CD4-positive, alpha-beta T cell treated with Interleukin-4 for 1 hour (primary cell): ENCODE measurements around the gene GGT1.
"Not testable (repeated sequence)": the region's sequence is repeated elsewhere in the genome, so short reads cannot be mapped to it uniquely, and the experiment has no call there.

Experiments
- DNase-seq, 2 donors: peaks; one replicate each; pipeline ENCODE4 v3.0.0-alpha.2; 2020 to 2022

The GGT1 gene

DNA sequence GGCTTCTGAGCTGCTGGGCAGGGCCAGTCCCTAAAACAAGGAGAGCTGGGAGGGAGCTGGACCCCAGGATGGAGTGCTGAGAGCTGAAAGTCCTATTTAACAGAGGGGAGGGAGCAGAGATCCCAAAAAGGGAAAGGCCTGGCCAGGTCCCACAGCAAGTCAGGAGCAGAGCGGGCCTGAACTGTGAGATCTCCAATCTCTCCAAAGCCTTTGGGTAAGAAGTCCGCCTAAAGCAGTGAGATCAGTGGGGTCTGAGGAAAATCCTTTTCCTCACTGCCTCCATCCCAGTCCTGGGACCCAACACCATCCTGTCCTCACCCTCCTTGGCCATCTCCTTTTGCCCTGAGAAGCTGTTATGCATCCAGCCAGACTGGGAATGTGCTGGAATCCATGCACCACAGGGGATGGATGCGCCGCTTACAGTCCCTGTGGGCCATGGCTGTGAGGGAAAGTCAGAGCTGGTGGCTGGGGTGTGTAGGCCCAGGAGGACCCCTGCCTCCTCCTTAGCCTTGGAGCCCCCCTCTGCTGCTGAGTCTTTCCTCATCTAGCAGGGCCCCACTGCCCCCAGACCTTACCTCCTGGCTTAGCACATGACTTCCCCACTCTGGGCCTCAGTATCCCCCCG, 18.7 kb upstream of the GGT1 start:
- DNase-seq: no peak

DNA sequence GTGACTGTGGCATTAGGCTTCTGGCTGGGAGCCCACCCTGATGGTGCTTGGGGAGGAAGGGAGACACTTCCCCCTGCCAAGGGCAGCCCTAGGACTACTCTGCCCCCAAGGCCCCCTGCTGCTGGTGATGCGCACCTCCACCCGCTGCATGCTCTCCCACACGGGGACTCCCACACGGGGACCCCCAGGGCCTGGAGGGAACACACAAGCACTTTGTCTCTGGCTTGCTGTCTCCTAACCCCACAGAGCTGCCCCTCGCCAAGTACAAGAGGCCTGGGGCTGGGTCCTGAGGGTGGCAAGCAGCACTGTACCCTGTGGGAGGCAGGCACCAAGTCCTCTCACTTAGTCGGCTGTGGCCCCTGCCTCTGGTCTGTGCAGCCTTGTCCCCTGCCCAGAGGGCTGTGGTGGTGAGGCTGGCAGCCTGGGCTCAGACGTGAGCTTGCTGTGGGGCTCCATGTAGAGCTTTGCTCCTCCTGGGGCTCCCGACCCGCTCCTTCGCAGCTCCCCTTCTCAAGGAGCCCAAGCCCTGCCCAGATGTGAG, 18.1 kb upstream of the GGT1 start:
- DNase-seq: no peak

DNA sequence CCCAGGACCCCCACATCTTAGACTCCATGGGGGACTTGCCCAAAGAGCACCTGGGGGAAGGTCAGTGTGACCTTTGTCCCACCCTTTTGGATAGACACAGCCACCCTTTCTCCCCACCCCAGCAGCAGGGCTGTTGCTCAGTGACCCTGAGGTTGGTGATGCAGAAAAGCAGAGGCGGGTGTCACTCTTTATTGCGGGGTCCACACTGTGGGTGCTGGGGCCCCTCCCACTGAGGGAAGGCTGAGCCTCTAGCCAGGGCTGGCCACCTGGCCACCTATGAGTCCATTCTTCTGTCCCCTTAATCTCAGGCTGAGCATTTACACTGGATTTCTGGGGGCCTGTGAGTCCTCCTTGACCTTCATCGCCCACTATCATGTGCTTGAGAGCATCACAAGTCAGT, 17.5 kb upstream of the GGT1 start:
- no peak for DNase-seq

DNA sequence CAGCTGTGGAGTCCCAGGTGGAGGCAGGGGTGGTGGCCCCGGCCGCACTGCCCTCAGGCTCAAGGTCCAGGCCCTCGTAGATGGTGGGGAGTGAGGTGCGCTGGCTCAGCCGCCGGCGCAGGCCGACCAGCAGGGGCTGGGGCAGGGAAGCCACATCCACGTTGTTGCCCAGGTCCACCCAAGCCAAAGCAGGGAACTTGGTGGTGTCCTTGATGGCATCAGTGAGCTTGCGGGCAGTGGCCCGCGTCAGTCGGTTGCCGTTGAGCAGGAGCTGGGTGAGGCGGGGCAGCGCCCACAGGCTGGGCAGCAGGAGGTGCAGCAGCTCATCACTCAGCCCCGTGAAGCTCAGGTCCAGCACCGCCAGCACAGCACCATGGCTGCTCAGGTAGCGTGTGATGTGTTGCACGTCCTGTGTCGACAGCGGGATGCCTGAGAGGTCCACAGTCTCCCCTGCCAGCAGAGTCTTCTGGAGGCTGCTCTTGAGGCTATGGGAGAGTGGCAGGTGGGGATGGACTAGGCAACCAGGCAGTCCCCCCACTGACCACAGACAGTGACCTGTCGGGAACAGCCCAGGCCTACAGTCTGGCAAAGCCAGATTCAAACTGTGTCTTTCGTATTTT, 17.0 kb upstream of the GGT1 start:
- DNase-seq: no peak

DNA sequence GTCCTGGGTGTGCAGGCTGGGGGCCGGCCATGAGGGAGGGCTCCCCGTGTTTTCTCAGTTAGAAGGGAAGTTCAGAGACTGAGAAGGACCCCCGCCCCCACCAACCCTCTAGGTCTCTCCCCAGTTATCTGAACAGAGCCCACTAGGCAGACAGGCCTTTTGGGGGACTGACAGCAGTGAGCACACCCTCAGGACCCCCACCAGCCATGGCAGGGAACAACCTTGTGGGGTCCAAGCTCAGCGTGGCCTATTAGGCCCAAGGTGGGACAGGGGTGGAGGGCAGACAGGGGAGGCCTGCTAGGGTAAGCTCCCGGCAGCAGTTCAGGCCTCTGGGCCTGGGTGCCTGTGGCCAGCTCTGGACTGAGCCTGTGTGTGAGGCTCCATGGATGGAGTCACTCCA, 15.7 kb upstream of the GGT1 start:
- no peak for DNase-seq

DNA sequence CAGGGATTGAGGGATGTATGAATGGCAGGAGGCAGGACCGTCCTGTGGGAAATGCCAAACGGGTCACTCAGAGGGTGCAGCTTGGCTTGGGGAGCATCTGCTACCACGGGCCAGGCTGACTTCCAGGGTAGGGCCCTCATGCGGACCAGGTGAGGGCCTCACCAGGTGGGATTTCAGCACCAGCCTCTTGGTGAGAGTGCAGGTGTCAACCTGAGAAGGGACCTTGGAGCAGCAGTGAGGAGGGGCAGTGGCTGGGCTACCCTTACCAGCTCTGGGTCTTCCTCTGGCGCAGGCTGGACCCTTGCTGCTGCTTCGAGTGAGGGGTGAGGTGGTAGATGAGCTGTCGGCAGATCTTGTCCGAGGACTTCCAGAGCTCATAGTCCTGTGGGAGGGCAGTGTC, 15.0 kb upstream of the GGT1 start:
- no peak for DNase-seq

DNA sequence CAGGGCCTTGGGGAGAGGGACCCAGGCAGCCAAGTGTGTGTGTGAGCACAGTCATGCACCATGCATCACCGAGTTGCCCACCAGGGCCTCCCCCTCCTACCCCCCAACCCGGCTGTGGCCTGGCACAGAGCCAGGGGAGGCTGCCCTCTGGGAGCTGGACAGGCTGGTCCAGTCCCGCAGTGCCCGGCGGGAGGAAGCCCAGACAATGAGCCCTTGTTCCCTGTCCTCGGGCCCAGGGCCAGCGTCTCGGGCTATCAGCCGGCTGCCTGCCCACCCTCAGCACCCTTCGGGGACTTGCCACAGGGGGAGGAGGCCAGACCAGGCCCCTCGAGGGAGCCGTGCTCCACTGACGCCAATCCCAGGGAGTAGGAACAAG, 14.6 kb upstream of the GGT1 start:
- DNase-seq: no peak

DNA sequence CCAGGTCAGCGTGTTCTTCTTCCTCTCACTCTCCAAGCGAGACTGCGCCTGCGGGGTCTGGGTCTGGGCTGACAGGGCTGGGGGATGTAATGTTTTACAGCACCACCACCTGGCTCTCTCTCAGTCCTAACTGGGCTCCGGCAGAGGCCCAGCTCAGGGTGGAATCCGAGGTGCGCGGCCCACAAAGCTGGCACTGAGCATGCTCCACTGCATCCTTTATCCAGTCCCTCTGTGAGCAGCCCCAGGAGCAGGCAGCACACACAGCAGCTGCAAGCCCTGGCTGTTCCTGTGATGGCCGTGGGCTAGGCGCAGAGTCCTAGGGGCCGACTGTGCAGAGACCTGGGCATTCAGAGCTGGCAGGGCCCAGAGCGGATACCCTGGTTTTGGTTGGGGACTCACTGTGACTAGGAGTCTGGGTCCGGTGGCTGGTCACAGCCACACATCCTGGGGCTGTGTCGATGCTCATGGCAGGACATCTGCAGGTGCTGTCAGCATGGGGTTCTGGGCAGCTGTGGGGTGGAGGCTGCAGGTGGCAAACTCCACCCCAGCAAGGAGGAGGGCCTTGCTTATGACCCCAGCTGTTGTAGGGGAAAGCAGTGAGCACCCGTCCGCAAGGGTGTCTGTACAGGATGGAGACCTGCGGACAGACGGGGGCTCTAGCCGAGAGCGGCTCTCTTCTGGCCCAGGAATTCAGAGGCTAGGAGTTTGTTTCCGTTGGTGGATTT, 14.1 kb upstream of the GGT1 start:
- DNase-seq: no peak

DNA sequence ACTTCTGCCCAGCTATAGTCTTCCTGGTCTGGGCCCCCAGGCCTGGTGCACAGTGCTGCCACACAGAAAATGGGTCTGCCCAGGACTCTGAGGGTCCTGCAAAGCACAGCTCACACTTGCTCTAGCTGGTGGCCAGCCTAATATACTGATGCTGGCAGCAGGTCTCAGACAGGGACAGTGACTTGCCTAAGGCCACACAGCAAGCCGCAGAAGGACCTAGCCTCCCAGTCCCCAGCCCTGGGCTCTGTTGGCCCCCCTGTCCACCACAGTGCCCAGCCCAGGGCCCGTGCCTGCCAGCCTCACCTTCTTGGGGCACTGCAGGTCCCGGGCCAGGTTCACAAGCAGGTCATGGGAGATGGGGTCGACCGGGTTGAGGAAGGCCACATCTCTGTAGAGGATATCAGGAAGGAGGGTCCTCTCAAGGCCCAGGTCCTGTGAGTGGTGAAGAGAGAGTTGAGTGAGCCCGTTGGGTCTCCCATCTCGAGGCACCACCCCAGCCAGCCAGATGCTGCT, 13.4 kb upstream of the GGT1 start:
- DNase-seq: no peak

DNA sequence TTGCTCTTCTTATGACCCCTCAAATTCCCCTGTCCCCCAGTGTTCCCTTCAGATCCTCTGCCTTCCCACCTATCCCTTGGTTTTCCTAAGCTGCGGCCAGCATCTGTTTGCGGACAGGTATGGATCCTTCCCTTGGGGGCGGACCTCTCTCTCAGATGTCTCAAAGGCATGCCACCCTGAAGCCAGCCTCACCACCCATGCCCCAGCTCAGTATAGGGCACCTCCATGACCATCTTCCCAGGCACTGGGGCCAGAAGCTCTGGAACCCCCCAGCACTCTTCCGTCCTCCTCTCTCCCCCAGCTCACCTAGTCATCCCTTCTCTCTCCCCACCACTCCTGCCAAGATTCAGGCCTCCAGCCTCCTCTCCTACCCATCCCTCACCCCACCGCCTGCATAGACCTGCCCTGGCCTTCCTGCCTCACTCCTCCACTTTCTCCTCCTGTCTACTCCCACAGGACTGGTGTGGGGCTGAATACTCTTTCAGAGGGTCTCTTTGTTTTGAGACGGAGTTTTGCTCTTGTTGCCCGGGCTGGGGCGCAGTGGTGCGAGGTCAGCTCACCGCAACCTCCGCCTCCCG, 12.3 kb upstream of the GGT1 start:
- DNase-seq: no peak

DNA sequence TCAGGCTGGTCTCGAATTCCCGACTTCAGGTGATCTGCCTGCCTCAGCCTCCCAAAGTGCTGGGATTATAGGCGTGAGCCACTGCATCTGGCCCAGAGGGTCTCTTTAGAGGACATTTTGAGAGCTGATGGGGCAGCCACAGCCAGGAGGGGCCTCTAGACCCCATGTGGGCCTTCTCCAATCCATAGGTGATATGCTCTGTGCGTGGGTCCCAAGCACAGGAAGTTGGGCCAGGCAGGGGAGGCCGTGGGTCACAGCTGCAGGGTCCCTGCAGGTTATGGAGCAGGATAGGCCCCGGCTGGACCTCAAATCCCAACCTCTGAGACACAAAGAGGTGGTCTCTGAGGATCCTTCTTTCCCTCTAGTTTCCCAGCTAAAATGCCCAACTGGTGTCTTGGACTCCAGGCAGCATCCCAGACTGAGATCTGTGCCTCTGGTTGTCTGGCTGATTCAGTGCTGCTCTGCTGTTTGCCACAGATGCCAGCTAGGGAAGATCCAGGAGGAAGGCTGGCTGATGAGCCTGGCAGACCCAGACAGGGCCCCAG, 11.6 kb upstream of the GGT1 start:
- no peak for DNase-seq

DNA sequence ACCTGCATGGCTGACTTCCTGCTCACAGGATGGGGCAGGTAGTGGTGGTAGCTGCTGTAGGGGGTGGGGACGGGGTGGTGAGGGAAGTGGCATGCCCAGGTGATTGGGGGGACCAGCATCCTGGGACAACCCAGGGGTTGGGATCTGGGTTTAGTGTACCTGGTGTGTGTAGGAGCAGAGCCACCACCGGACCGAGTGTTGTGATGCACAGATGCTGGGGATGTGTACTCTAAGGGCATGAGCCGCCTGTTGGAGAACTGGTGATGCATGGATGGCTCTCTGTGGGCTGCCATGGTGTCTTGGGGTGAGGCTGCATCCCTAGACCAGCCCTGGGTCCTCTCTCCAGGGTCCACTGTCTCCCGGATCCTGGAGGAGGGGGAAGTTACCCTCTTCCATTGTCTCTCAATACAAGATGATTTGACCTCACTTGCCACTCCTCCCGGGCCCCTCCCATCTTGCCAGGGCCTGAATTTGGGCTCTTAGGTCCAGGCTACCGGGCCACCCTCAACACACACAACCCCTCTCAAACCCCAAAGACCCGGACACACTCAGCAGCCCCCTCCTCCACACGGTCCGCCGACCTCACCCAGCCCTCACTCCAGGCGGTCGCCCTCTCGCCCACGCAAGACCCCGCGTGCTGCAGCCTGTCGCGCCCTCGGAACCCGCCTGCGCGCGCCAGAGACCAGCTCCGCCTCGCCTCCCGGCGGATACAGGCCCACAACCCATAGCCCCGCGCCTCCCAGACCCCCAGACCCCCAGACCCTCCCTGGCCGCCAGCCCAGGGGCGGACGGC, 10.7 kb upstream of the GGT1 start:
- DNase-seq: no peak

DNA sequence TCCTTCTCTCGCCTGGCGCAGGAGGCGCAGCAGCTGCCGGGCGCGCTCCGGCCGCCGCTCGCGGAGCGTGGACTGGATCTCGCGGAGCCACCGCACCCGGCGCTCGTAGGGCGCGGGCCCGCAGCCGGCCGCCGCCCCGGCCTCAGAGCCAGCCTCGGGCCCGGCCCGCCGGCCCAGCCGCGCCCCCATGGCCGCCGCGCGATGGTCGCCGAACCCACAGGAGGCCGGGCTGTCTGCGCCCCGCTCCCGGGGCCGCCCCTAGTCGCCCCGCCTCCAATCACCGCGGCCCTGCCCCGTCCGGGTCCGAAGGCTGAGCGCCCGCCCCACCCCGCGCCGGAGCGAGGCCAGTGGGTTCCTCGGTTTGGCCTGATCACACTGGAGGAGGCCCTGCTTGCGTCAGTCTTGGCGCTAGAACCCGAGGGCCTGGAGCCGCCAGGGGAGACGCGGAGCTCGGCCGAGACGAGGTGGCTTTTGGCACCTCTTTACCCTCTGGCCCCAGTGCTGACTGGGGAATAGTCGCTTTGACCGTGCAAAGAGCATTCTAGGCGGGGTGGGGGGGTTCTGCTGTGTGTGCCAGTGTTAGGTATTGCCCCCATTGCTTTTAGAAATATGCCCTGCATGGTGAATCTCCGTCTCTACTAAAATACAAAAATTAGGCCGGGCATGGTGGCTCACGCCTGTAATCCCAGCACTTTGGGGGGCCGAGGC, 10.0 kb upstream of the GGT1 start, which contains the start of gene LRRC75B:
LRRC75B (minus strand) TSS at position 223 of the 708 bp plus-strand sequence; CDS start at position 189, 34 bp downstream.
- DNase-seq: peak; percentile 12 to 33

DNA sequence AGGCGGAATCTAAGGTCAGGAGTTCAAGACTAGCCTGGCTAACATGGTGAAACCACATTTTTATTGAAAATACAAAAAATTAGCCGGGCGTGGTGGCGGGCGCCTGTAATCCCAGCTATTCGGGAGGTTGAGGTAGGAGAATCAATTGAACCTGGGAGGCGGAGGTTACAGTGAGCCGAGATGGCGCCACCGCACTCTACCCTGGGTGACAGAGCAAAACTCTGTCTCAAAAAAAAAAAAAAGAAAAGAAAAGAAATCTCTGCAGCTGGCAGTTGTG, 9.5 kb upstream of the GGT1 start:
- not testable (repeated sequence) for DNase-seq

DNA sequence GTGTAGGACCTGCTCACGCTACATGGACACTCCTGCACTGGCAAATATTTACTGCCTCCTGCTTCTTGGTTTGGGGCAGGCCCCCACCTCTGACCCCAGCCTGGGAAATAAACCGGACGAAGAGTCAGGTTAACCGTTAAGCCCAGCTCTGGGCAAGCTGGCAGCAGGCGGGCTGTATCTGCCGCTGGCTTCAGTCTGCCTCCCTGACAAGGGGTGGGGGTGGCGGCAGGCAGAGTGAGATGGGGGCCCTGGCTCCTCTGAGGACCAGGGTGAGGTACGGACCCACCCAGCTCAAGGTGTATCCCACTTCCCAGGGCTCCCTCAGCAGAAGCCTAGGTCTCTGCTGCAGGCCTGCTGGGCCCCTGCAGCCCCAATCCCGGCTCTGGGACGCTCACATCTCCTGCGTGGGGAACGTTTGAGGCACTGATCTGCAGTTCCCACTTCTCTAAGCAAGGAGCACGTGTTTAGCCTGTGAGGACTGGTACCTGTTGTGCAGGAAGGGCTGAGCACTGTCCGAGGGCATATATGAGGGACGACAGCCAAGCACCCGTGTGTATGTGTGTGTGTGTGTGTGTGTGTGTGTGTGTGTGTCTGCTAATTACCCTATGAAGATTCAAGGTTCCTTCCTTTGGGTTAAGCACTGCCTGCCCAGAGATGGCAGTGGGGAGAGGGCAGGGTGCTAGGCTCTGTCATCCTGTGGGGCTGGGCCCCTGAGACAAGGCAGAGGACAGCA, 9.0 kb upstream of the GGT1 start:
- DNase-seq: no peak

DNA sequence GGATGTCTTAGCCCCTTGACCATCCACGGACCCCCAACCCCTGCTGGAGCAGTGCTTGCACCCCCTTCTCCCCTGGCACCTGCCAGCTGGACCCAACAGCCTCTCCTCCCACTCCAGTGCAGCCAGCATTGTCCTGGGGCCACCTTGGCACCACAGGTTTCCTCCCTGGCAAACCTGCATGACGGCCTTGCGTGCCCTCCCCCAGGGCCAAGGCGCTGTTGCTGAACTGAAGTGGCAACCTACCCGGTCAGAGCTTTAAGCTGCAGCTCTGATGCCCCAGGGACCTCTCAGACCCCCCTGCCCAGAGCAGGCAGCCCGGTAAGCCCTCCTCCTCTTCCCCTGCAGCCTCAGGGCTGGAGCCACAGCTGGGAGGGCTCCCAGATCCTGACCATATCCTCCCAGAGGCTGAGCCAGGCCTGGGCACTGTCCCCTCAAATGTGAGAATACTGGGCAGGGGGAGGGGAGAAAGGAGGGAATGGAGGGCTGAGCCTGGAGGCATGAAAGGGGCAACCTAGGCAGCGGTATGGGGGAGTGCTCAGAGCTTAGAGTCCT, 8.3 kb upstream of the GGT1 start:
- no peak for DNase-seq

DNA sequence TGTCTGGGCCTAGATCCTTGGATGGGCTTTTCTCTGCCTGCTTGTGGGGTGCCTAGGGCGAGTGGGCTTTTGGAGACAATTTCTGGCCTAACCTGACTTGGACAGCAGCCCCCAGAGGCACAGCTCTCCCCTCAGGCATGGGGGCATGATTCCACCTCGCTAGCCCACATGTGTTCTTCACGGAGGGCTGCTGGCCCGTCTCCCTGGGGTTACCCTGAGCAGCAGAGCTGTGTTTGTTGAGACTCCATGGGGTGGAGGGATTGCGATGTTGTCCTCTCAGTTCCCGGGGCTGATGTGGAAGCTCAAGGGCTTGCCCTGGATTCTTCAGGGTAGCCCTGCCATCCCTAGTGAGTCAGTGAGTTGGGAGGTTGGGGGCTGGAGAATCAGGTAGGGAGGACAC, 7.8 kb upstream of the GGT1 start:
- DNase-seq: no peak

DNA sequence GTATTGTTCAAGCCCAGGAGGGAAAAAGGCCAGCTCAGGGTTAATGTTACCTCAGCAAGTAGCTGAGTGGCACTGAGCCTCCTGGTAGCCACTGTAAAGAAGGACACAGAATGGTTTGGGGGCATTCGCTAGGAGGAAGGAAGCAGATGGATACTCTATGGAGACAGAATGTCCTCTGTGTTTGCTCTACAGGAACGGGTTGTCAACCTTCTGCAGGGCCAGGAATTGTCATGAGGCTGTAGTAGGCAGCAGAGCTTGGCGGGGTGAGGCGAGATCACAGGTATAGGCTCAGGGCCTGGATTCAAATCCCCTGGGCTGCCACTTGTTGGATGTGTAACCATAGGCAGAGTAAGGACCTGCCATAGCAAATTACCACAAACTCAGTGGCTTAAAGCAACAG, 7.1 kb upstream of the GGT1 start:
- no peak for DNase-seq

DNA sequence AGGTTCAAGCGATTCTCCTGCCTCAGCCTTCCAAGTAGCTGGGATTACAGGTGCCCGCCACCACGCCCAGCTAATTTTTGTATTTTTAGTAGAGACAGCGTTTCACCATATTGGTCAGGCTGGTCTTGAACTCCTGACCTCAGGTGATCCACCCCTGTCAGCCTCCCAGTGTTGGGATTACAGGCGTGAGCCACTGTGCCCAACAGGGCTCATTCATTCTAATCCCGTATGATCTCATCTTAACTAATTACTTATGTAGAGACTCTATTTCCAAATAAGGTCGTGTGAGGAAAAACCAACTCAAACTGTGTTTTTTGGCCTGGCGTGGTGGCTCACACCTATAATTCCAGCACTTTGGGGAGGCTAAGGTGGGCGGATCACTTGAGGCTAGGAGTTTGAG, 5.9 kb upstream of the GGT1 start:
- not testable (repeated sequence) for DNase-seq

DNA sequence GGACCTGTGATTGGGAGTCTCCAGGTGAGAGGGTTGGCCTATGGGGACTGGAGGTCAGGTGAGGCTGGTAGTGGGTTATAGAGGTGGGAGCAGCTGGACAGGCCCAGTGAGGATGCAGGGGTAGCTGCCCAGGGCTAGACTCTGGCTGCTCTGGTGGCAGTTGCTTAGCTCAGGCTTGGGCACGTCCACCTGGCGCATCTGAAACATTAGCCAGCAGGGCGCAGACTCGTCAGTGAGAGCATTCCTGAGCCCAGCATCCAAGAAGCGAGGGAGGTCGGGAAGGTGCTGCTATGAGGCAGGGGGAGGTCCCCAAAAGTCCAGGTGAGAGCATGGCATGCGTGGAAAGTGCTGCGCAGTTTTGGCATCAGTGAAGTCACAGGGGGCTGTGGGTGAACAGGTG, 3.5 kb upstream of the GGT1 start:
- no peak for DNase-seq
